ENCODE data around the gene GNG2.

Gene GNG2

DNA sequence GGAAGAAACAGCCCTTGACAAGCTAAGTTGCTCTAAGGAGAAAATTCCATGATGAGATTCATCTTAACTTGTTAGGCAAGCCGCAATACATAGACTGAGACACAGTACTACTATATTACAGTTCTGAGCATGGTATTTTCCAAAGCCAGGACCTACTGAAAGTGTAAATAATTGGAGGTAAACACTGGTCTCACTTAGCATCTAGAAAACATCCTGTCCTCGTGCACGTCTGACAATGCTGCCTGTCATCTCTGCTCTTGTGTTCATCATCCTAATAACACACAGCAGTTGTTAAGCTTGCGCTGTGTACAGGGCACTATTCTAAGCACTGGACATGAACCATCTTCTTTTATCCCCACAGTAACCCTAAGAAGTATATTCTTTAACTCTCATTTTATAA lies 64.2 kb downstream of the GNG2 start:
- no peak for TF ChIP-seq CTCF (IDR thresholded peaks at IDR 0.05; ENCODE audit: poor library complexity, severe bottlenecking)
- no peaks in the 10 kb centered on the region for H3K4me1 ChIP-seq (ENCODE audit: insufficient read depth, poor library complexity, severe bottlenecking)
- no peaks in the 10 kb centered on the region for H3K9me3 ChIP-seq (ENCODE audit: severe bottlenecking)
- no peaks in the 10 kb centered on the region for H3K27me3 ChIP-seq (ENCODE audit: insufficient read depth, poor library complexity, severe bottlenecking)
- no peak for ATAC-seq (ENCODE audit: low read depth)
- DNase-seq (ENCODE audit: low spot score): no peak
- no peak overlapping the region for H3K27ac ChIP-seq (ENCODE audit: poor library complexity, severe bottlenecking)
- H3K36me3 ChIP-seq (ENCODE audit: low read depth): no peaks in the 10 kb centered on the region
- no peak overlapping the region for H3K4me3 ChIP-seq (ENCODE audit: severe bottlenecking)

DNA sequence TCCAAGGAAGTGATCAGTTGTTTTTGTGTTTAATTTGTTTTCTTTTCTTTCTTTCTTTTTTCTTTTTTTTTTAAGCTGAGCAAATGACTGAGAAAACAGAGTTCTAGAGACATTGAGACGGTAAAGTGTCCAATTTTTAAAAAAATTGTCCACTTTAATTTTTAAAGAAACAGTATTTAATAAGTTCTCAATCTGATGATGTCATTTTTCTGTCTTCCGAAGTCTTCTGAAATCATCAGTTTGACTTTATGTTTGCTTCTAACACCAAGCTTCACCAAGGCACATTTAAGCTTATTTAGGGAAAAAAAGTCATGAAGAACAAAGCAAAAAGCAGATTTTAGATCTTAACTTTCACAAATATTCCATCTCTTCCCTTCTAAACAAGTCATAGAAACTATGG lies 65.6 kb downstream of the GNG2 start:
- Histone ChIP-seq H3K27ac (ENCODE audit: poor library complexity, severe bottlenecking) (no peak overlapping the region), H3K9me3 (ENCODE audit: severe bottlenecking) (no peaks in the 10 kb centered on the region), H3K27me3 (ENCODE audit: insufficient read depth, poor library complexity, severe bottlenecking) (no peaks in the 10 kb centered on the region), H3K36me3 (ENCODE audit: low read depth) (no peaks in the 10 kb centered on the region), H3K4me3 (ENCODE audit: severe bottlenecking) (no peak overlapping the region), H3K4me1 (ENCODE audit: insufficient read depth, poor library complexity, severe bottlenecking) (no peaks in the 10 kb centered on the region)
- ATAC-seq (ENCODE audit: low read depth) (no peak), DNase-seq (ENCODE audit: low spot score) (no peak)
- TF ChIP-seq CTCF (IDR thresholded peaks at IDR 0.05; ENCODE audit: poor library complexity, severe bottlenecking): no peak

DNA sequence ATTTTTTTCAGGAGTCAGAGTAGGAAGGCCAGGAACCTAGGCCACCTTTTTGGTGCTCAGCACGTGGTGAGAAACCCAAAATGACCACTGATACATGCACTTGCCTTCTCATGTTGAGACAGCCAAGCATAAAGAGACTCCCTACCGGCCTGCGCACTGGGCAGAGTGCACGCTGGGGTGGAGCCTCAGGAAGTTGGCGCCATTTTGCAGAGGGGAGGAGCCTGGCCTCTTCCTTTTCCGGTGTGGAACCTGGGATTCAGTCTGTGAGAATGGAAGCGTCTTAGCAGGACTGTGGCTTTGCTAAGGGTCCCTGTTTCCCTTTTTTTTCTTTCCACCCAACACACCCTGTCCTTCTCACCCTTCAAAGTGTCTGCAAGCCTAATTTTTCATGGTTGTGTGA lies 66.0 kb downstream of the GNG2 start:
- H3K36me3 ChIP-seq (ENCODE audit: low read depth): no peaks in the 10 kb centered on the region
- no peak overlapping the region for H3K4me3 ChIP-seq (ENCODE audit: severe bottlenecking)
- H3K27me3 ChIP-seq (ENCODE audit: insufficient read depth, poor library complexity, severe bottlenecking): no peaks in the 10 kb centered on the region
- DNase-seq (ENCODE audit: low spot score) (no peak), ATAC-seq (ENCODE audit: low read depth) (no peak)
- H3K4me1 ChIP-seq (ENCODE audit: insufficient read depth, poor library complexity, severe bottlenecking): no peaks in the 10 kb centered on the region
- no peak for TF ChIP-seq CTCF (IDR thresholded peaks at IDR 0.05; ENCODE audit: poor library complexity, severe bottlenecking)
- no peaks in the 10 kb centered on the region for H3K9me3 ChIP-seq (ENCODE audit: severe bottlenecking)
- no peak overlapping the region for H3K27ac ChIP-seq (ENCODE audit: poor library complexity, severe bottlenecking)

DNA sequence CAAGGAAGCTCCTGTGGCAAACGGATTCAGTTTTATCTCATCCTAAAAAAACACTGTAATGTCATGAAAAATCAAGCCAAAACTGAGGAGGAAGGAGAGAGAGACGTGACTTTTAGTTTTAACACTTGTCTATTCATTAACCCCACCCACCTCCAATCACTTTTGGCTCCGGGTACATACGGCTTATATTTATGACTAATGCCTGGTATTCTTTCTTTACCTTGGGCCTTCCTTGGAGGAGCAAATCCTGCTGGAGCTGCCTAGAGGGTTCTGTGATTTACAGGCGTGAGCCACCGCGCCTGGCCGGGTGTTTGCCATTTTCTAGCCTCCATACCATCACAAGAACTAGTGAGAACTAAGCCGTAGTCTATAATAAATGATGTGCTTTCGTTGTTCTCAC lies 68.2 kb downstream of the GNG2 start:
- Histone ChIP-seq H3K9me3 (ENCODE audit: severe bottlenecking) (no peaks in the 10 kb centered on the region), H3K4me3 (ENCODE audit: severe bottlenecking) (no peak overlapping the region), H3K36me3 (ENCODE audit: low read depth) (no peaks in the 10 kb centered on the region), H3K4me1 (ENCODE audit: insufficient read depth, poor library complexity, severe bottlenecking) (no peaks in the 10 kb centered on the region), H3K27ac (ENCODE audit: poor library complexity, severe bottlenecking) (no peak overlapping the region), H3K27me3 (ENCODE audit: insufficient read depth, poor library complexity, severe bottlenecking) (no peaks in the 10 kb centered on the region)
- no peak for TF ChIP-seq CTCF (IDR thresholded peaks at IDR 0.05; ENCODE audit: poor library complexity, severe bottlenecking)
- DNase-seq (ENCODE audit: low spot score): no peak
- ATAC-seq (ENCODE audit: low read depth): no peak

GRCh38 chr14:51929166-51929565 lies 68.8 kb downstream of the GNG2 start:
- no peak for ATAC-seq (ENCODE audit: low read depth)

More at GRCh38 chr14:51929166-51929565, 68.8 kb downstream of the GNG2 start:
- no peak for TF ChIP-seq CTCF (IDR thresholded peaks at IDR 0.05; ENCODE audit: poor library complexity, severe bottlenecking)
- Histone ChIP-seq H3K4me3 (ENCODE audit: severe bottlenecking) (no peak overlapping the region), H3K36me3 (ENCODE audit: low read depth) (no peaks in the 10 kb centered on the region), H3K27ac (ENCODE audit: poor library complexity, severe bottlenecking) (no peak overlapping the region), H3K27me3 (ENCODE audit: insufficient read depth, poor library complexity, severe bottlenecking) (no peaks in the 10 kb centered on the region), H3K9me3 (ENCODE audit: severe bottlenecking) (no peaks in the 10 kb centered on the region), H3K4me1 (ENCODE audit: insufficient read depth, poor library complexity, severe bottlenecking) (no peaks in the 10 kb centered on the region)
- no peak for DNase-seq (ENCODE audit: low spot score)

Measured in RWPE2 (cell line).